ENCODE results near the gene CDH13.

Gene CDH13

DNA sequence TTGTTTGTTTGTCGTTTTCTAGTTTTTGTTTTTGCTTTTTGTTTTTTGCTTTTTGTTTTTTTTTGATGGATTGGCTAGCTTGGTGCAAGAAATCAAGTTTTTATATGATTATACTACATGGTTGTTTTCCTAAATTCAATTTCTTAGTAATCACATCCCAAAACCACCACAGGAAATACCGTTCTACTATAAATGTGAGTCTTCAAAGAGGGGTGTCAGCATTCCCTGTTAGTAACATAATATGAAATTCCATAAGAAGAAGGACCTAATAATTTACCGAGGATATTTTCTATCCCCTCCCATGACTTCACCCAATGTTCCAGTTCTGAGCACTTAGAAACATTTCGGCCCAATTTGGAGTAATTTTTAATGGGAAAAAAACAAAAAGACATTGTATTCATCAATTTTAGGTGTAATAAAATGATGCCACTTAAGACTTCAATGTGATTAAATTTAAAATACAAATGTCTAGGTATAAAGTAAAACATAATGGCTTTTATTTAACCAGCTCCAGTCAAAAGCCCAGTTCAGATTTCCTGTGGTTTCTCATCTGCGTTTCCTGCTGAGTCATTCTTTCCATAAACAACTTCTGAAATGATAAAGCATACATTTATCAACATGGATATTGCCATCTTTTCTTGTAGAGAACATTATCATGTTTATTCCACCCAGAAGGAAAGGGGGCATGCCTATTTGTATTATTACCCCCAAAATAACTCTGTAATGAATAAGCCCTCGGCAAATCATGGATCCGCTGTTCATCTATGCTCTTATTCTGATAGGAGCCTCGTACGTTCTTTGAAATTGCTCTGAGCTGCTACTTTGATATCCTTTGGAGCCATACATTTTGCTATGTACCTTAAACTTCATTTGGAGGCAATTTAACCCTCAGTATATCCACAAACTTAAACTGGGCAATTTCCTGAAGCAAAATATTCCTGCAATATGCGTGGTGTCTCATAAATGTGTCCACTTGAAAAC, 1209.1 kb downstream of the CDH13 start:
- DNase-seq (ENCODE audit: low read depth in 2 of 2) = no peak

DNA sequence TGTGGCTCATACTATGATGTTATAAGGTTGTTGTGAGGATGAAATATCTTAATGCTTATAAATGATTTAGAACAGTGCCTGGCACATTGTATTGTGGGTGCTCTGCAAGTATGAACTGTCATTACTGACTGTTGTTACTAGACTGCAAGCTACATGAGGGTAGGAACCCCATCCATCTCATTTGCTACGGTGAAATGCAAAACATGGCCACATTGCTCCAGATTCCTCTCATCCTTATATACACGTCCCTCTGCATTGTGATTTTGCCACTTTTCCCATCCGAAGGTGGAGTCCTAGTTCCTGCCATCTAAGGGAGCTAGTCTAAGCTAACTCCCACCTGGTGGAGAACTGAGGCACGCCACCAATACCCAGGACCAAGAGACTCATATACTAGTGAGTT, 1210.8 kb downstream of the CDH13 start:
- DNase-seq (ENCODE audit: low read depth in 2 of 2) = no peak

DNA sequence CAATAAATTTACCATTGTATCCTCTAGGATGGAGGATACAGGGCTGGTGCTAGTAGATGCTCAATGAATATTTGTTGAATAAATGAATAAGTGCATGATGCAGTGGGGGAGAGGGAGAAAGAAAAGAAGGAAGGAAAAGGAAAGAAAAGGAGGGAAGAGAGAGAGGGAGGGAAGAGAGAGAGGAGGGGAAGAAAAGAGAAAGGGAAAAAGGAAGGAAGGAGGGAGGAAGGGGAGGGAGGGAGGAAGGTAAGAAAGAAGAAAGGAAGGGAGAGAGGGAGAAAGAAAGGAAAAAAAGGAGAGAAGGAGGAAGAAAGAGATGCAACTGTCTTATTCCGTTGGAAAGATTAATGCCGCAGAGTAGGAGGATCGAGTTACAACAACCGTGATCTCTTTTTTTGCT, 1211.4 kb downstream of the CDH13 start:
- no peak for DNase-seq (ENCODE audit: low read depth in 2 of 2)

DNA sequence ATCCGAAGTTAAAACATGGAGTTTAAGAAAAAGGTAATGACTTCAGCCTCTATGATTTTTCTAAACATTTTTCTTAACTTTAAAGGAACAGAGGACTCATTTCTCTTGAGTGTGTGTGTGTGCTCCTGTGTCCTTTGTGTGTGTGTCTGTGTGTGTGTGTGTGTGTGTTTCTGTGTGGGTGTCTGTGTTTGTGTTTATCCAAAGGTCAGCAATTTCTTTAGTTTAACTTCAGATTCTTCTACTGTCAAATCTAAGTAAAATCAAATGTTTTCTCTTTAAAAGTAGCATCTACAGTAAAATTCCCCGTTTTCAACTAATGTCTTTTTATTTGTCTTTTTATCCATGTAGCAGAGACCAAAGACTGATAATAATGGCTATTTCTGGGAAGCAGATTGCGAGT, 1212.8 kb downstream of the CDH13 start:
- no peak for DNase-seq (ENCODE audit: low read depth in 2 of 2)

DNA sequence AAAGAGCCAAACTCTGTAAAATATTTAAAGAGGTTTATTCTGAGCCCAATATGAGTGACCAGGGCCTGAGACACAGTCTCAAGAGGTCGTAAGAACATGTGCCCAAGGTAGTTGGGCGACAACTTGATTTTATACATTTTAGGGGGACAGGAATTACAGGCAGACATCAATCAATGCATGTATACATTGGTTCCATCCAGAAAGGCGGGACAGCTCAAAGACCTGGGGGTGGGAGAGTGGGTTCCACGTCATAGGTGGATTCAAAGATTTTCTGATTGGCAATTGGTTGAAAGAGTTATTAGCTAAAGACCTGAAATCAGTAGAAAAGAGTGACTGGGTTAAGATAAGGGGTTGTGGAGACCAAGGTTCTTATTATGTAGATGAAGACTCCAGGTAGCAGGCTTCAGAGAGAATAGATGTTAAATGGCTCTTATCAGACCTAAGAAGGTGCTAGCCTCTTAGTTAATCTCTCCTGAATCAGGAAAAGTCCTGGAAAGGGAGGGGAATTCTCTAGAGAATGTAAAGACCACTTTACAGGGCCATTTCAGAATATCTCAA, 1213.4 kb downstream of the CDH13 start:
- no peak for DNase-seq (ENCODE audit: low read depth in 2 of 2)

DNA sequence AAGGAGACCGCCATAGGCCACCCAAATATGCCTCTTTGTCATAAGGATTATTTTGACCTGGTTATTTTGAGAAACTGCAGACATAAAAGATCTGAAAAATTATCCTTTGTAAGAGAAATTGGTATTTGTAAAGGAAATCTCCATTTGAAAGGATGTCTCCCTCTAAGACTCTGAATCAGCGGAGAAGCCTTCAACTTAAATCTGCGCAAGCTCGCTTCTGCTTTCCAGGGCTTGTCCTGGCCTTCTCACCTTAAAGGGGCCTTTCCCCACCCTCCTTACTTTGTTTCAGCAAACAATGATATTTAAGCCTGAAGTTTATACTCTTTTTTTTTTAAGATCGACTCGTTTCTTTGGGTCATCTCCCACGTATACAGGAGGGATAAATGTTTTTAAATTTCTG, 1215.5 kb downstream of the CDH13 start:
- no peak for DNase-seq (ENCODE audit: low read depth in 2 of 2)

DNA sequence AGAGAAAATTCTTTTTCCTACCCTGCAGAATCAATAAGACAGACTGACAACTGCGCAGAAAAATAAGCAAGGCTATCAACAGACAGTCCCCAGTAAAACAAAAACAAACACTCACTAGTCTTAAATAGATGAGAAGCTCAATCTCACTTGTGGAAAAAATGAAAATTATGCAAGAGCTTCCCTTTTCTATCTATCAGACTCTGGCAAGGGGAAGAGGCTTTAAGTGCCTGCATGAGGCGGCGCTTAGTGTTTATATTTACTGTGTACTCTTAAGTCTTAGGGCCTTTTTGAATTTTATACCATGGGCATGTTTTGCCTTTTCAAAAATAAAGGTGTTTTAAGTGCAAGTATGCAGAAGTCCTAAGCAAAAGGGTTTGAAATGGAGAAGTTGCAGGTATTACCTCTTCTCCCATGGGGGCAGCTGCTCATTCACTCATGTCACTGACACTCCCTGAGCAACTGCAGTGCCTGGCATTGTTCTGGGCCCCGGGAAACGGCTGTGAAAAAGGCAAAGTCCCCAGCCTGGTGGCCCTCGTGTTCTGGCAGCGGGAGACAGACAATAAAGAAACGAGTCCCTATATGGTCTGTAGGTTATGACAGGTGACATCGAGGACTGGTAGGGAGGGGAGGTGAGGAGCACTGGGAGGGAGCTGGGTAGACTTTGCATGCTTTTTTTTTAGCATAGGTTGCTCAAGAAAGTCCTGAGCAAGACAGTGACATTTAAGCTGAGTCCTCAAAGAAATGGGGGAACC, 1216.2 kb downstream of the CDH13 start:
- DNase-seq (ENCODE audit: low read depth in 2 of 2) = no peak

DNA sequence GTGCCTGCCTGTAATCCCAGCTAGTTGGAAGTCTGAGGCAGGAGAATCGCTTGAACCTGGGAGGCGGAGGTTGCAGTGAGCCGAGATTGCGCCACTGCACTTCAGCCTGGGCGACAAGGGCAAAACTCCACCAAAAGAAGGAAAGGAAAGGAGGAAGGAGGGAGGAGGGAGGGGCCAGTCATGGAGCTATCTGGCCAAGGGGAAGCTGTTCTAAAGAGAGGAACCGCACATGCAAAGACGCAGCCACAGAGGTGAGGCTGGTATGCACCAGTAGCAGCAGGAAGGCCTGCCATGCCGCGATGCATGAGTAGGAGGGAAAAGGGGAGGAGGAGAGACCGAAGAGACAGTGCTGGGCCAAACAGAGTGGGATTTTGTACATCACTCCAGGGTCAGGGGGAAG, 1216.9 kb downstream of the CDH13 start:
- DNase-seq (ENCODE audit: low read depth in 2 of 2) = no peak

DNA sequence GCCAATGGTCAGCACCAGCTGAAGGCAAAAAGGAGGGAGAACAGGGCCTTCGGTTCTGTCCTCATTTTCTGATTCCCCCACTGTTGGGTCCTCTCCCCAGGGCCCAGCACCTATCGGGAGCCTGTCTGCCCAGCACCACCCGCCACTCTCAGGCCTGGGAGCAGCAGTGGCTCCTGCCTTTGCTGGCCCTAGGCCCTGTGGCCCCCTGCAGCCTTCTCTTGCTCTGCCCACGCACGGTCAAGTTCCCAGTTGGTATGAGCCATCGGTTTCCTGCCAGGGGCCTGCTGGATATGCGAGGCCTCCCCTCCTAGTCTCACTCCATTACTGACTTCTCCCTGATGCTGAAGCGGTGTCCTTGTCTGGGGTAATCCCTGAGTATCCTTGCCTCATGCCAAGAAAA, 1218.5 kb downstream of the CDH13 start:
- DNase-seq (ENCODE audit: low read depth in 2 of 2) = no peak

DNA sequence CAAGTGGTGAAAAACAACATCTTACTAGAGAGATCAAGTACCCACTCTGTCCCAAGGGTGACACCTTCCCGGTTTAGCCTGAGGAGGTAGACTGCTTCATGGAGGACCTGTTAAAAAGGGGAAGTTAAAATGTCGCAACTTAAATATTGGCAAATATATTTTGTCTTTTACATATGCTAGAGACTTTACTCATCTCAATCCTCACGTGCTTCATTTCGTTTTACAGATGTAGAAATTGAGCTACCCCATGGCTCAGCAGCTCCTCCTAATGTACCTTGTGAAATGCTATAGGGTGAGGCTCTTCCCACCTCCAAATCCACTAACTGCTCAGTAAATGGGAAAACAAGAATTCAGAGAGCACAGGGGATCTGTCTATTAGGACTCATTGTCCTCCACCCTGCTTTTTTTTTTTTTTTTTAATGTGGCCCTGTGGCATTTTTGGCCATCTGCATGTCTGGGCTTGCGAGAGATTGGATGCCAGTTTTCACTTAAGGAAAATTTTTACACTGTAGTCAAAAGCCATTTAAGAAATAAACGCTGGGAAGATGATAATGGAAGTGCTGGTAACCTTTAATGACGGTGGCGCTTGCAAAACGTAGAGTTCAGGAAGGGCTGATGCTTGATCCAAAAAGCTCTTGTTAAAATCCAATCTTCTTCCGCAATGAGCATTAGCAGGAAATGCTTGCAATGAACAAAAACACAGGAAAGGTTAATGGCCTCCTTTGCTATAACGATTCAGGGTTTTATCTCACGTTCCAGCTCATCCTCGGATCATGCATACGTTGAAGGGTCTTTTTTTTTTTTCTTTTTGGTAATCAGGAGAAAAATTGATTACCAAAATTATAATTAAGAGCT, 1220.8 kb downstream of the CDH13 start:
- no peak for DNase-seq (ENCODE audit: low read depth in 2 of 2)

DNA sequence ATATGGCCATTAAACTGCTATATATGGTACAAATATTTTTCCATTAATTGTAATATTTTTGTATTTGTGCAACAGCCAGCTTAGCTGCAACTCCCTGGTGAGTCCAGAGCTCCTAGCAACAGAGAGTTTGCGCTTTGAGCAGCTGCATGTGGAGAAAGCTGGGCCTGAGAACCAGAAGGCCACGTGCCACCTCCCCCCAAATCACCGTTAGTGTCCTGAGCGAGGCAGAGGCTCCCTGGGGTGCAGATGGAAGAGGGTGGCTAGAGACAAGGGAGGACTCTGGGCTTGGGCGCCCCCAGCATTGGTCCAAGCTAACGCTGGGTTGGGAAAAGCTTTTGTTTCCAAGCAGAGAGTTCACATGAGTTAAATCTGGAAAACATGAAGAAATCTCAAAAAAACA, 1222.7 kb downstream of the CDH13 start:
- DNase-seq (ENCODE audit: low read depth in 2 of 2) = no peak

Measured in stimulated activated CD4-positive, alpha-beta T cell treated with anti-CD3 and anti-CD28 coated beads, Interleukin-15, amount 100 ng/mL, for 48 hours (primary cell).